Spinal cord (tissue), 10 donors: Measurements from ENCODE around the gene BCDIN3D. TPM values are rescaled to one million over a fixed set of nuclear protein-coding genes. Genes with fewer than 3 reads are reported as not detected.

ENCODE experiments used
- DNase-seq, 6 donors: peaks; one replicate each; pipeline versions ENCODE4 v3.0.0 to v3.0.0-alpha.2; 2013 to 2015; ENCODE audit warnings: low spot score in 6 of 6, low read depth in 4 of 6
- H3K27ac ChIP-seq: one replicate; pipeline ENCODE4 v1.5.1; 2013; ENCODE audit warnings: low read depth, low read length, control low read depth
- H3K27me3 ChIP-seq: one replicate; pipeline ENCODE4 v1.6.1; 2013; ENCODE audit warnings: low read length; ENCODE audit not compliant: control insufficient read depth, insufficient read depth
- H3K36me3 ChIP-seq: one replicate; pipeline ENCODE4 v1.6.1; 2013; ENCODE audit warnings: low read length; ENCODE audit not compliant: control insufficient read depth, insufficient read depth
- H3K4me1 ChIP-seq: one replicate; pipeline ENCODE4 v1.6.1; 2013; ENCODE audit warnings: low read length; ENCODE audit not compliant: control insufficient read depth, insufficient read depth
- H3K4me3 ChIP-seq: one replicate; pipeline ENCODE4 v1.5.1; 2013; ENCODE audit warnings: low read depth, low read length, control low read depth
- H3K9me3 ChIP-seq: one replicate; pipeline ENCODE4 v1.6.1; 2013; ENCODE audit warnings: low read length; ENCODE audit not compliant: control insufficient read depth, insufficient read depth
- WGBS: methylation state at CpG from one replicate; pipeline ENCODE4 v1.1.5; 2013; ENCODE audit warnings: missing lambda C conversion rate; ENCODE audit not compliant: insufficient coverage; 5-methylcytosine and 5-hydroxymethylcytosine counted together
- polyA plus RNA-seq, 2 donors: library from polyadenylated mRNA; unstranded; fragments of 120-200 nt; gene quantifications; one replicate each; pipeline ENCODE4 v1.2.1, GENCODE V29; 2013; ENCODE audit not compliant: insufficient read length in 2 of 2
- total RNA-seq, 2 donors: library from RNA; depleted of rRNA in 1 of 2; stranded (reverse); fragments of 120-200 nt in 1 of 2; fragments of >200 nt in 1 of 2; gene quantifications; one replicate each; pipeline versions ENCODE4 v1.2.3 to v1.2.4, GENCODE V29; 2013 to 2014
- donor health status: healthy.

The BCDIN3D gene
- total and polyA plus RNA-seq, 4 donors = 3.9 to 6.8 (median 6.7) TPM

DNA sequence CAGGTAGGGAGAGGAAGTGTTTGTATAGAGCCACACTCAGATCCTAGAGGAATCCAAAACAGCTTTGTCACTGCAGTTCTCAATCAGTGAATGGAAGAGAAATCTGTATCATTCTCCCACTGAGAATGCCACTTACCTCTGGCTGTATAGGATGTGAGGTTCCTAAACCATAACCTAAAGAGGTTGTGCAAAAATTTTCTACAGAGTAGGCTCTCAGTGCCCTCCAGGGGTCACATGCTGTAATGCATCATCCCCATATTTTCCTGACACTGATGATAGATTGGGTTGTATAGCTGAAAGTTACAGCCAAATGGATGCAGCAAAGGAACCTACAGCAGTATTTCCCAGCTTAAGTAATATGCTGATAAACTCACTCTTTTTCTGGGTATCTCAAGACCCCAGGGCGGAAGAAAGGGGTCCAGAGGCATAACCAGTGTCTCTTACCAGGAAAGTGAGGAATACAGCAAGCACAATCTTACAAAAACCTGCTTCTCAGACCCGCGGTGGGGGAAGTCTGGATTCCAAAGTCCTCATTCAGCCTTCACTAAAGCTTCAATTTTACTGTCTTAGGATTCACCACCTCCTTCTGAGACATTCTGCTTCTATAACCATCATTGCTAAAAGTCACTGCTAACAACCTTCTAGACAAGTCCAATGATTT lies 3.8 kb downstream of the BCDIN3D start:
- Histone ChIP-seq H3K4me1 (peaks cover 21% of the 10 kb centered on the region), H3K27me3 (no peaks in the 10 kb centered on the region), H3K4me3 (no peak overlapping the region), H3K36me3 (no peaks in the 10 kb centered on the region), H3K27ac (no peak overlapping the region), H3K9me3 (no peaks in the 10 kb centered on the region)
- DNase-seq = peak in 2 of 6 donors; percentile 46 to 50
- WGBS = 78% methylated on average over 3 of the region's 3 CpGs

- DNase-seq = no peak
- Histone ChIP-seq H3K4me3 (no peak overlapping the region), H3K27me3 (no peaks in the 10 kb centered on the region), H3K27ac (no peak overlapping the region), H3K4me1 (peaks cover 6% of the 10 kb centered on the region), H3K36me3 (no peaks in the 10 kb centered on the region), H3K9me3 (no peaks in the 10 kb centered on the region)
- 80% methylated on average over 1 of the region's 5 CpGs for WGBS
Observed at GRCh38 chr12:49832836-49833421, 10.0 kb downstream of the BCDIN3D start.

GRCh38 chr12:49831717-49832116 lies 11.2 kb downstream of the BCDIN3D start:
- H3K36me3 ChIP-seq = no peaks in the 10 kb centered on the region
- 86% methylated on average over 1 of the region's 2 CpGs for WGBS
- DNase-seq = no peak

DNA sequence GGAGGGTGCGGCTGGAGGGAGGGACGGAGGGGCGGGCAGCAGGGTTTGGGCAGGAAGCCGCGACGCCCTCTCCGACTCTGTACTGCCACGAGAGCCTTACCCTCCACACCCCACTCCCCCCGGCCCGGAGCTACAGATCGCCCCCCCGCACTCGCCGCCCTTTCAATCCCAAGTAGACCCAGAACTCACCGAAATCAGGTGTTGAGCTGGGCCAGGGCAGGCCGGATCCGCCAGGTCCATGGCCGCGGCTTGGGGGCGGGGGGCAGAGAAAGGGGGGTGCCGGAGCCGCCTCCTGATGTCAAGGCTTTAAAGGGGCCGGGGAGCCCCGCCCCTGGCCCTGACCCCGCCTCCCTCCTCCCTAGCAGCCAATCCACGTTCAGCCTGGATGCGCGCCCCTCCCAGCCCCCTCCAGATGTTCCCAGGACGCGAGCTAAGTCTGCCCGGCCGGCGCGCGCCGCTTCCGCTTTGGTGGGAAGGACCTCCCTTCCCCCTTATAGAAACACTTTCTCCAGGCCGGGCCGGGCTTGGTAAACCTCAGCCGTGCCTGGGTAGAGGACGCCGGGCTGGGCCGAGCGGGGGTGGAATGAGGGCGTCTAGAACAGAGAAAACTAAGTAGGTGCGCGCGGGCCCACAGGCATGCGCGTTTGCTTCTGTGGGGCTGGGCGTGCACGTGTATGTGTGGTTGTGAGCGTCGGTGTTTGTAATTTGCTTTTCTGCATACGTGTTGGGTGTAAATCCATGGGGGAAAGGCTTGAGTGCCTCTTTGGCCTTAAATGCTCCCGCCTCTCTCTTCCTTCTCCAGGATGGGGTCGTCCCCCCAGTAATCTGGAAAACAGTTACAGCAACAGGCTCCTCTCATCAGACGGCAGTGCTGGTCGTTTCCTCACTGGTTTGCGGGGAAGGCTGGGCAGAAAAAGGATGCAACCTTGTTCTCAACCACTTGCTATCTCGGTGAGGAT lies 14.5 kb downstream of the BCDIN3D start, which contains the start of gene NCKAP5L:
Gene NCKAP5L (minus strand): TSS at position 281 of the 959 bp plus-strand sequence. CDS start 24,369 bp downstream, outside the sequence.
- H3K27ac ChIP-seq = peak within 1 kb of the TSS; percentile 89
- H3K9me3 ChIP-seq = no peaks in the 10 kb centered on the region
- peaks cover 42% of the 10 kb centered on the region for H3K4me1 ChIP-seq
- peak; percentile 86 to 98 (median 94) for DNase-seq
- whole genome bisulfite sequencing = 0% methylated on average over 51 of the region's 61 CpGs
- no peaks in the 10 kb centered on the region for H3K27me3 ChIP-seq
- peak within 1 kb of the TSS; percentile 85 for H3K4me3 ChIP-seq
- H3K36me3 ChIP-seq = peaks cover 19% of the 10 kb centered on the region

More at GRCh38 chr12:49831717-49832116, 11.2 kb downstream of the BCDIN3D start:
- no peaks in the 10 kb centered on the region for H3K27me3 ChIP-seq
- no peak overlapping the region for H3K27ac ChIP-seq
- no peak overlapping the region for H3K4me3 ChIP-seq
- H3K4me1 ChIP-seq = peaks cover 15% of the 10 kb centered on the region
- H3K9me3 ChIP-seq = no peaks in the 10 kb centered on the region

DNA sequence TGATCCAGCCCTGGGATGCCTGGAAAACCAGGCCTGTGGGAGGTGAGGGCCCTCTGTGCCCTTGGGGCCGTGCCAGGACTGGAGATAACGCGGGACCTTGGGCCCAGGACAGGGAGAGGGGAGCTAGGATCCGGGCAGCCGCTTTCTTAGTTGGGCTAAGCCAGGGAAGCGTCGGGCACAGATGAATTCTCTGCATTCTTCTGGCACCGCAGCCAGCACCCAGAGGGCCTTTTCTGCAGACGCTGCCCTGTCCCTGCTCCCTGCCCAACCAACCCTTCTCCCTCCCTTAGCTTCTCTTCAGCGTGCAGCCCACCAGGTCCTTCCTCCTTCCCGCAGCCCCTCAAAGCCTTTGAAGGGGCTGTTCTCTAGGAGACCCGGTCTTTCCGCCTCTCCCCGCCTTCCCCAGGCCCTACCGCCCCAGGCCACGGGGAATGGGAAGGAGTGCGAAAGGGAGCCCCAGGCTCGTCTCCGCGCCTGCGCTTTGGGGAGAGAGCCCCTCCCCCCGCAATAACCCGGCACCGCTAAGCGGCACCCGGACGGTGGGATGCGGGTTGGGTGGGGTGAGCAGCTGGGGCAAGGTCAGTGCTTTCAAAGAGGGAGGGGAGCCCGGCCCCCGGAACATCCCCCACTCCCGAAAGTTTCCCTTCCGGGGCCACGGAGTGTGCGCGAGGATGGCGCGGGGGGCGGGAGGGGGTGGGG lies 15.4 kb downstream of the BCDIN3D start:
- 0% methylated on average over 14 of the region's 38 CpGs for WGBS
- Histone ChIP-seq H3K27ac (peak overlapping the region; percentile 89), H3K4me3 (peak overlapping the region; percentile 85), H3K4me1 (peaks cover 42% of the 10 kb centered on the region), H3K9me3 (no peaks in the 10 kb centered on the region), H3K27me3 (no peaks in the 10 kb centered on the region), H3K36me3 (peaks cover 28% of the 10 kb centered on the region)
- peak in 4 of 6 donors; percentile 46 to 93 (median 76) for DNase-seq

GRCh38 chr12:49827051-49827400 lies 15.9 kb downstream of the BCDIN3D start:
- Histone ChIP-seq H3K4me1 (peaks cover 42% of the 10 kb centered on the region), H3K27me3 (no peaks in the 10 kb centered on the region), H3K27ac (peak overlapping the region; percentile 89), H3K4me3 (peak overlapping the region; percentile 85), H3K9me3 (no peaks in the 10 kb centered on the region), H3K36me3 (peaks cover 29% of the 10 kb centered on the region)
- peak in 1 of 6 donors; percentile 5 for DNase-seq
- WGBS = 0% methylated on average over 1 of the region's 6 CpGs

- DNase-seq = peak in 1 of 6 donors; percentile 23
Observed at GRCh38 chr12:49825971-49826421, 16.9 kb downstream of the BCDIN3D start.

DNA sequence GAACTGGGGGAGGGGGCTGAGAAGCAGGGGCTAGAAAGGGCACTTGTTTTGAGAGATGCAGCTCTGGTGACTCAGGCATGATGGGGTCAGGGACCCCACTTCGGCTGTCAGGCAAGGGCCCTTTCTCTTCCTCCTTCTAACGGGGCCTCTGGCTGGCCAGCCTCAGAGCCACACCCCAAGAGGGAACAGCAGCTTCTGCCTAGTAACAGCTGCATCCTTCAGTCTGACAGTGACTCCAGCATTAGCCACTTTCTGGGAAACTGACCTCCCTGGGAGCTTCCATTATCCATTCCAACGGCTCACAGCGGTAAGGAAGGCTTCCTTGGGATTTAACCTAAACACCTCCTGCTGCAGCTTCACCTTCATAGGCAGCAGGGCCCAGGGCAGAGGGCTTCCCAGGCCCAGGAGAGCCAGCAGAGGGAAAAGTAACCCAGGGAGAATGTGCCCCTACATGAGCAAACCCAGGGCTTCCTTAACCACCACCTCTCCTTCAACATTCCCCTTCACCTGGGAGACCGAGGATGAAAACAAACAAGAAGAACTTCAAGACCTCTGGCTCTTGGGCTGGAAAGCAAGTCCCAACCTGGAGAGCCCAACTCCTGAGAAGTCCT lies 17.4 kb downstream of the BCDIN3D start:
- Histone ChIP-seq H3K4me1 (peaks cover 50% of the 10 kb centered on the region), H3K27me3 (no peaks in the 10 kb centered on the region), H3K9me3 (no peaks in the 10 kb centered on the region), H3K27ac (no peak overlapping the region), H3K36me3 (peaks cover 31% of the 10 kb centered on the region), H3K4me3 (no peak overlapping the region)
- WGBS = 23% methylated on average over 2 of the region's 5 CpGs
- DNase-seq = no peak

More at GRCh38 chr12:49825971-49826421, 16.9 kb downstream of the BCDIN3D start:
- Histone ChIP-seq H3K4me3 (no peak overlapping the region), H3K4me1 (peaks cover 47% of the 10 kb centered on the region), H3K36me3 (peaks cover 29% of the 10 kb centered on the region), H3K27ac (no peak overlapping the region), H3K27me3 (no peaks in the 10 kb centered on the region), H3K9me3 (no peaks in the 10 kb centered on the region)
- WGBS = 60% methylated on average over 1 of the region's 4 CpGs
